ENCODE measurements around the gene NDUFV3.

NDUFV3 gene

GRCh38 chr21:42851812-42852665, 41.1 kb upstream of the NDUFV3 start:
- Mint-ChIP-seq H3K4me3 (no peak overlapping the region), H3K27ac (peak overlapping the region; percentile 82), H3K36me3 (peaks cover 64 to 76% of the 10 kb centered on the region in 2 donors), H3K4me1 (peaks cover 14 to 27% of the 10 kb centered on the region in 2 donors), H3K27me3 (no peaks in the 10 kb centered on the region), H3K9me3 (no peaks in the 10 kb centered on the region)
- no peak for ATAC-seq (replicated peaks)
- DNase-seq, result no peak

- Mint-ChIP-seq H3K9me3 (no peaks in the 10 kb centered on the region), H3K27me3 (no peaks in the 10 kb centered on the region), H3K27ac (peak overlapping the region; percentile 25), H3K36me3 (peaks cover 68 to 76% of the 10 kb centered on the region in 2 donors), H3K4me3 (no peak overlapping the region), H3K4me1 (peaks cover 14 to 31% of the 10 kb centered on the region in 2 donors)
- ATAC-seq (replicated peaks) (no peak), DNase-seq (no peak)
Measured at GRCh38 chr21:42852925-42853570, 40.1 kb upstream of the NDUFV3 start.

- DNase-seq (no peak), ATAC-seq (replicated peaks) (no peak)
- H3K4me3 Mint-ChIP-seq, result no peak overlapping the region
- peaks cover 11 to 32% of the 10 kb centered on the region in 2 donors for H3K4me1 Mint-ChIP-seq
- H3K9me3 Mint-ChIP-seq, result no peaks in the 10 kb centered on the region
- H3K27me3 Mint-ChIP-seq, result no peaks in the 10 kb centered on the region
- peaks cover 65 to 73% of the 10 kb centered on the region in 2 donors for H3K36me3 Mint-ChIP-seq
- H3K27ac Mint-ChIP-seq, result no peak overlapping the region
Measured at GRCh38 chr21:42853621-42854020, 39.5 kb upstream of the NDUFV3 start.

GRCh38 chr21:42854246-42855010, 38.7 kb upstream of the NDUFV3 start:
- Mint-ChIP-seq H3K4me1 (peaks cover 6 to 30% of the 10 kb centered on the region in 2 donors), H3K27me3 (no peaks in the 10 kb centered on the region), H3K27ac (peak overlapping the region; percentile 20), H3K36me3 (peaks cover 61 to 73% of the 10 kb centered on the region in 2 donors), H3K9me3 (no peaks in the 10 kb centered on the region), H3K4me3 (no peak overlapping the region)
- no peak for DNase-seq
- no peak for ATAC-seq (replicated peaks)

GRCh38 chr21:42855171-42855936, 37.8 kb upstream of the NDUFV3 start:
- DNase-seq (no peak), ATAC-seq (replicated peaks) (no peak)
- H3K9me3 Mint-ChIP-seq, result no peaks in the 10 kb centered on the region
- H3K4me3 Mint-ChIP-seq, result no peak overlapping the region
- peaks cover 4 to 20% of the 10 kb centered on the region in 2 donors for H3K4me1 Mint-ChIP-seq
- peak overlapping the region; percentile 65 for H3K27ac Mint-ChIP-seq
- H3K36me3 Mint-ChIP-seq, result peaks cover 54 to 66% of the 10 kb centered on the region in 2 donors
- H3K27me3 Mint-ChIP-seq, result no peaks in the 10 kb centered on the region

GRCh38 chr21:42855937-42856335, 37.2 kb upstream of the NDUFV3 start:
- Mint-ChIP-seq H3K4me1 (peaks cover 4 to 16% of the 10 kb centered on the region in 2 donors), H3K9me3 (no peaks in the 10 kb centered on the region), H3K27ac (peak overlapping the region; percentile 65), H3K27me3 (no peaks in the 10 kb centered on the region), H3K36me3 (peaks cover 53 to 67% of the 10 kb centered on the region in 2 donors), H3K4me3 (no peak overlapping the region)
- no peak for DNase-seq
- no peak for ATAC-seq (replicated peaks)

- Mint-ChIP-seq H3K4me3 (no peak overlapping the region), H3K27me3 (no peaks in the 10 kb centered on the region), H3K36me3 (peaks cover 42 to 61% of the 10 kb centered on the region in 2 donors), H3K27ac (no peak overlapping the region), H3K4me1 (peaks cover 2 to 11% of the 10 kb centered on the region in 2 donors), H3K9me3 (no peaks in the 10 kb centered on the region)
- ATAC-seq (replicated peaks) (no peak), DNase-seq (no peak)
Measured at GRCh38 chr21:42857216-42857615, 35.9 kb upstream of the NDUFV3 start.

GRCh38 chr21:42858185-42858847, 34.8 kb upstream of the NDUFV3 start:
- peaks cover 43 to 66% of the 10 kb centered on the region in 2 donors for H3K36me3 Mint-ChIP-seq
- no peak for DNase-seq
- H3K4me3 Mint-ChIP-seq, result no peak overlapping the region
- no peaks in the 10 kb centered on the region for H3K27me3 Mint-ChIP-seq
- no peak overlapping the region for H3K27ac Mint-ChIP-seq
- no peaks in the 10 kb centered on the region for H3K9me3 Mint-ChIP-seq
- peaks cover 8 to 20% of the 10 kb centered on the region in 2 donors for H3K4me1 Mint-ChIP-seq
- no peak for ATAC-seq (replicated peaks)

- no peak for ATAC-seq (replicated peaks)
- Mint-ChIP-seq H3K27ac (no peak overlapping the region), H3K4me1 (peaks cover 9 to 21% of the 10 kb centered on the region in 2 donors), H3K4me3 (no peak overlapping the region), H3K9me3 (no peaks in the 10 kb centered on the region), H3K36me3 (peaks cover 50 to 67% of the 10 kb centered on the region in 2 donors), H3K27me3 (no peaks in the 10 kb centered on the region)
- no peak for DNase-seq
Measured at GRCh38 chr21:42858957-42859890, 33.9 kb upstream of the NDUFV3 start.

- no peaks in the 10 kb centered on the region for H3K27me3 Mint-ChIP-seq
- peaks cover 15 to 27% of the 10 kb centered on the region in 2 donors for H3K4me1 Mint-ChIP-seq
- ATAC-seq (replicated peaks), result no peak
- no peaks in the 10 kb centered on the region for H3K9me3 Mint-ChIP-seq
- H3K4me3 Mint-ChIP-seq, result no peak overlapping the region
- no peak for DNase-seq
- H3K36me3 Mint-ChIP-seq, result peaks cover 51 to 67% of the 10 kb centered on the region in 2 donors
- no peak overlapping the region for H3K27ac Mint-ChIP-seq
Measured at GRCh38 chr21:42859891-42860230, 33.2 kb upstream of the NDUFV3 start.

GRCh38 chr21:42860345-42860744, 32.8 kb upstream of the NDUFV3 start:
- ATAC-seq (replicated peaks) (no peak), DNase-seq (no peak)
- Mint-ChIP-seq H3K36me3 (peaks cover 53 to 71% of the 10 kb centered on the region in 2 donors), H3K27me3 (no peaks in the 10 kb centered on the region), H3K4me1 (peaks cover 15 to 32% of the 10 kb centered on the region in 2 donors), H3K4me3 (no peak overlapping the region), H3K27ac (peak overlapping the region; percentile 37), H3K9me3 (no peaks in the 10 kb centered on the region)

- H3K4me3 Mint-ChIP-seq, result no peak overlapping the region
- no peaks in the 10 kb centered on the region for H3K9me3 Mint-ChIP-seq
- DNase-seq (no peak), ATAC-seq (replicated peaks) (no peak)
- H3K36me3 Mint-ChIP-seq, result peaks cover 57 to 73% of the 10 kb centered on the region in 2 donors
- H3K4me1 Mint-ChIP-seq, result peaks cover 19 to 40% of the 10 kb centered on the region in 2 donors
- no peaks in the 10 kb centered on the region for H3K27me3 Mint-ChIP-seq
- H3K27ac Mint-ChIP-seq, result no peak overlapping the region
Measured at GRCh38 chr21:42861311-42861847, 31.7 kb upstream of the NDUFV3 start.
